Chondrocyte (in vitro differentiated cells): ENCODE results near the gene SPTBN4. TPM values are rescaled to one million over a fixed set of nuclear protein-coding genes. Genes with fewer than 3 reads are reported as not detected.

ENCODE experiments used
- DNase-seq: peaks from one replicate; pipeline ENCODE4 v3.0.0; 2021; ENCODE audit warnings: mixed read lengths, low spot score
- H3K27ac Mint-ChIP-seq: one replicate; pipeline ENCODE4 v1.8.0; 2021; ENCODE audit warnings: mild to moderate bottlenecking, moderate library complexity, mixed read lengths; ENCODE audit not compliant: unreplicated experiment
- H3K27me3 Mint-ChIP-seq: 2 replicates; pipeline ENCODE4 v1.8.0; 2021; ENCODE audit warnings: low read depth, mixed read lengths
- H3K36me3 Mint-ChIP-seq: 2 replicates; pipeline ENCODE4 v1.8.0; 2021; ENCODE audit warnings: low read depth, mixed read lengths
- H3K4me1 Mint-ChIP-seq: 2 replicates; pipeline ENCODE4 v1.8.0; 2021; ENCODE audit warnings: low read depth, mild to moderate bottlenecking, mixed read lengths
- H3K4me3 Mint-ChIP-seq: one replicate; pipeline ENCODE4 v1.8.0; 2021; ENCODE audit warnings: mild to moderate bottlenecking, moderate library complexity, mixed read lengths; ENCODE audit not compliant: unreplicated experiment
- H3K9me3 Mint-ChIP-seq: 2 replicates; pipeline ENCODE4 v1.8.0; 2021; ENCODE audit warnings: low read depth, mixed read lengths
- CTCF ChIP-seq: fragments of 200-600 bp; sonication (generic); IDR thresholded peaks from 2 replicates; pipeline ENCODE4 v1.5.0; 2021; ENCODE audit warnings: antibody characterized with exemption, mild to moderate bottlenecking, moderate library complexity
- total RNA-seq: library from RNA; stranded (reverse); gene quantifications from 3 replicates; pipeline ENCODE4 v1.2.1, GENCODE V29; 2021

Gene SPTBN4
- total RNA-seq, 1 donor from 2014 or later: 2.5 TPM

GRCh38 chr19:40528533-40529092 lies 61.8 kb downstream of the SPTBN4 start:
- H3K4me1 Mint-ChIP-seq: peaks cover 11% of the 10 kb centered on the region
- peaks cover 23% of the 10 kb centered on the region for H3K27me3 Mint-ChIP-seq
- no peak for DNase-seq
- no peak overlapping the region for H3K4me3 Mint-ChIP-seq
- TF ChIP-seq CTCF: peak; percentile 21
- H3K36me3 Mint-ChIP-seq: peaks cover 1% of the 10 kb centered on the region
- no peaks in the 10 kb centered on the region for H3K9me3 Mint-ChIP-seq
- H3K27ac Mint-ChIP-seq: no peak overlapping the region

DNA sequence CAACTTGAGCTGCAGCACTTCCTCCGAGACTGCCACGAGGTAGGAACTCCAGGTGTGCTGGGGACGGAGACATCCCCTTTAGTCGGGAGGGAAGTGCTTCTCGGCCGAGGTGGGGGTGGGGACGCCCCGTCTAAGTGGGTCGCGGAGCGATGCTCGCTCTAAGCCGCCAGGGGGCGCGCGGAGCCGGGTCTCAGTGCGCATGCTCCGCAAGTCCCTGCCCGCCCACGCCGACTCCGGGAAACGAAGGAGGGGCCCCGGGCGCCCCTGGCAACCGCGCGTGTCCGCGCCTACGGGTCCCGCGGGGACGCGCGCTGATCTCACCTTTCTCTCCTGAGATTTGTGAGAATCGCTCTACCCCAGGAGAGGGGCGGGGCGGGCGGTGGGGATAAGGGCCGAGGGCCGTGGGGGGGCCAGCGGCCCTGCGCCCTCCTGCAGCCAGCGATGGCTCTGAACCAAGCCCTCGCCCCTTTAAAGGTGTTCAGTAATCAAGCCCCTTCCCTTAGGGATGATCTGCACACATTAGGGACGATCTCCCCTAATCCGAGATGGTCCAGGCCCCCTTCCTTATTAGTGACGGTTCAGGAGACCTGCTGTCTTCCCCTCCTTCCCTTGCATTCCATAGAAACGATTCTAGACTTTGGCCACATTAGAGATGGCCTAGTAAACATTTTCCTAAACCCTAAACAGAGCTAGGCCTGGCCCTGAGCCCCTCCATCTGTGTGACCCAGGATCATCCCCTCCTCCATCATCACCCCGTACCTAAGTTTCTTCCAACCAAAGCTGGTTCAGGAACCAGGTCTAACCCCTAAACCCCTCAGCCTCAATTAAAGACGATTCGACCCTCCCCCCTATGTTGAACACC lies 62.5 kb downstream of the SPTBN4 start:
- Mint-ChIP-seq H3K4me1 (peaks cover 11% of the 10 kb centered on the region), H3K27ac (no peak overlapping the region), H3K36me3 (peaks cover 3% of the 10 kb centered on the region), H3K4me3 (peak overlapping the region; percentile 69), H3K9me3 (no peaks in the 10 kb centered on the region), H3K27me3 (peaks cover 26% of the 10 kb centered on the region)
- TF ChIP-seq CTCF: peak; percentile 94
- no peak for DNase-seq

GRCh38 chr19:40530091-40530901 lies 63.5 kb downstream of the SPTBN4 start:
- H3K4me3 Mint-ChIP-seq: peak overlapping the region; percentile 69
- TF ChIP-seq CTCF: peak; percentile 49
- no peak for DNase-seq
- H3K27me3 Mint-ChIP-seq: peaks cover 19% of the 10 kb centered on the region
- no peaks in the 10 kb centered on the region for H3K9me3 Mint-ChIP-seq
- peaks cover 11% of the 10 kb centered on the region for H3K4me1 Mint-ChIP-seq
- H3K36me3 Mint-ChIP-seq: peaks cover 3% of the 10 kb centered on the region
- H3K27ac Mint-ChIP-seq: no peak overlapping the region

GRCh38 chr19:40533508-40533907 lies 66.7 kb downstream of the SPTBN4 start:
- peaks cover 23% of the 10 kb centered on the region for H3K27me3 Mint-ChIP-seq
- peaks cover 3% of the 10 kb centered on the region for H3K36me3 Mint-ChIP-seq

More at GRCh38 chr19:40533508-40533907, 66.7 kb downstream of the SPTBN4 start:
- Mint-ChIP-seq H3K9me3 (no peaks in the 10 kb centered on the region), H3K4me1 (peaks cover 11% of the 10 kb centered on the region), H3K4me3 (no peak overlapping the region), H3K27ac (no peak overlapping the region)
- no peak for DNase-seq
- TF ChIP-seq CTCF: peak; percentile 45
